Cerebellar cortex (tissue), 1 donor: Measurements from ENCODE around the gene CENPP.

Experiments
- DNase-seq: peaks from one replicate; pipeline ENCODE4 v3.0.0-alpha.2; 2015; ENCODE audit warnings: low spot score

Gene CENPP

GRCh38 chr9:92425474-92425873 lies 99.7 kb downstream of the CENPP start:
- DNase-seq: no peak

- DNase-seq: no peak
Measured at GRCh38 chr9:92426501-92427145, 100.9 kb downstream of the CENPP start.

- no peak for DNase-seq
Measured at GRCh38 chr9:92429836-92430235, 104.1 kb downstream of the CENPP start.

GRCh38 chr9:92432350-92432749 lies 106.6 kb downstream of the CENPP start:
- DNase-seq: no peak

GRCh38 chr9:92432972-92433548 lies 107.3 kb downstream of the CENPP start:
- DNase-seq: no peak

- DNase-seq: no peak
Measured at GRCh38 chr9:92435263-92435662, 109.5 kb downstream of the CENPP start.

- DNase-seq: peak; percentile 3
Measured at GRCh38 chr9:92438900-92439526, 113.3 kb downstream of the CENPP start.

- no peak for DNase-seq
Measured at GRCh38 chr9:92439921-92440750, 114.4 kb downstream of the CENPP start.

GRCh38 chr9:92440751-92441046 lies 114.9 kb downstream of the CENPP start:
- DNase-seq: no peak

- no peak for DNase-seq
Measured at GRCh38 chr9:92444841-92445240, 119.1 kb downstream of the CENPP start.

GRCh38 chr9:92446536-92446935 lies 120.8 kb downstream of the CENPP start:
- no peak for DNase-seq

GRCh38 chr9:92455217-92455616 lies 129.5 kb downstream of the CENPP start:
- DNase-seq: peak; percentile 2

- DNase-seq: no peak
Measured at GRCh38 chr9:92457576-92457975, 131.8 kb downstream of the CENPP start.

- DNase-seq: no peak
Measured at GRCh38 chr9:92463387-92463786, 137.6 kb downstream of the CENPP start.

- DNase-seq: no peak
Measured at GRCh38 chr9:92463984-92464383, 138.2 kb downstream of the CENPP start.

GRCh38 chr9:92467041-92467440 lies 141.3 kb downstream of the CENPP start:
- DNase-seq: no peak

GRCh38 chr9:92467511-92467910 lies 141.8 kb downstream of the CENPP start:
- DNase-seq: no peak

- no peak for DNase-seq
Measured at GRCh38 chr9:92468206-92468605, 142.5 kb downstream of the CENPP start.

- no peak for DNase-seq
Measured at GRCh38 chr9:92474587-92474986, 148.8 kb downstream of the CENPP start.

GRCh38 chr9:92476962-92477361 lies 151.2 kb downstream of the CENPP start:
- DNase-seq: no peak

GRCh38 chr9:92478783-92479182 lies 153.0 kb downstream of the CENPP start:
- no peak for DNase-seq

GRCh38 chr9:92479346-92479745 lies 153.6 kb downstream of the CENPP start:
- no peak for DNase-seq

GRCh38 chr9:92480291-92480771 lies 154.6 kb downstream of the CENPP start:
- no peak for DNase-seq
